Activated T-cell treated with anti-CD3 and anti-CD28 coated beads, Interleukin-2, amount 50 U/mL, for 72 hours (primary cell): Measurements from ENCODE around the gene BPIFB6. TPM values are rescaled to one million over a fixed set of nuclear protein-coding genes. Genes with fewer than 3 reads are reported as not detected.

Experiments used
- ATAC-seq, 2 donors: fragments of 150-1000 bp; cut with Tn5 transposase; replicated peaks in 1 of 2; 2 replicates each; pipeline ENCODE4 v1.10.0; 2021; ENCODE audit warnings: moderate library complexity in 2 of 2, mild to moderate bottlenecking in 1 of 2
- DNase-seq, 2 donors: peaks; one replicate each; pipeline ENCODE4 v3.0.0; 2021 to 2022; ENCODE audit warnings: mixed read lengths in 1 of 2
- H3K27ac Mint-ChIP-seq: one replicate; pipeline ENCODE4 v1.8.0; 2022; ENCODE audit warnings: mild to moderate bottlenecking, moderate library complexity, mixed read lengths
- H3K27me3 Mint-ChIP-seq: one replicate; pipeline ENCODE4 v1.8.0; 2022; ENCODE audit warnings: low read depth, mixed read lengths
- H3K36me3 Mint-ChIP-seq, 2 donors: one replicate each; pipeline ENCODE4 v1.8.0; 2022; ENCODE audit warnings: mixed read lengths in 2 of 2, mild to moderate bottlenecking in 1 of 2; ENCODE audit not compliant: insufficient read depth in 2 of 2
- H3K4me1 Mint-ChIP-seq: one replicate; pipeline ENCODE4 v1.8.0; 2022; ENCODE audit warnings: low read depth, mixed read lengths
- H3K4me3 Mint-ChIP-seq, 2 donors: one replicate each; pipeline ENCODE4 v1.8.0; 2022; ENCODE audit warnings: mild to moderate bottlenecking in 2 of 2, mixed read lengths in 2 of 2, moderate library complexity in 2 of 2
- H3K9me3 Mint-ChIP-seq, 2 donors: one replicate each; pipeline ENCODE4 v1.8.0; 2022; ENCODE audit warnings: mixed read lengths in 2 of 2
- total RNA-seq, 2 donors: library from RNA; stranded (reverse); gene quantifications; one replicate each; pipeline ENCODE4 v1.2.3, GENCODE V29; 2022

The BPIFB6 gene
- total RNA-seq, 2 donors from 2014 or later = not detected

- H3K27me3 Mint-ChIP-seq = no peaks in the 10 kb centered on the region
- H3K36me3 Mint-ChIP-seq = no peaks in the 10 kb centered on the region
- no peak for ATAC-seq
- H3K9me3 Mint-ChIP-seq = no peaks in the 10 kb centered on the region
- no peak overlapping the region for H3K27ac Mint-ChIP-seq
- no peak for DNase-seq
- no peak overlapping the region for H3K4me3 Mint-ChIP-seq
- H3K4me1 Mint-ChIP-seq = peaks cover 3% of the 10 kb centered on the region
Measured at GRCh38 chr20:33016581-33017109, 14.8 kb upstream of the BPIFB6 start.

GRCh38 chr20:33017542-33017941 is 13.9 kb upstream of the BPIFB6 start:
- no peak overlapping the region for H3K27ac Mint-ChIP-seq
- peaks cover 3% of the 10 kb centered on the region for H3K4me1 Mint-ChIP-seq
- no peak overlapping the region for H3K4me3 Mint-ChIP-seq
- ATAC-seq = no peak
- DNase-seq = no peak
- H3K36me3 Mint-ChIP-seq = no peaks in the 10 kb centered on the region
- no peaks in the 10 kb centered on the region for H3K9me3 Mint-ChIP-seq
- no peaks in the 10 kb centered on the region for H3K27me3 Mint-ChIP-seq

GRCh38 chr20:33018169-33018931 is 13.1 kb upstream of the BPIFB6 start:
- Mint-ChIP-seq H3K4me3 (no peak overlapping the region), H3K27me3 (no peaks in the 10 kb centered on the region), H3K4me1 (peaks cover 3% of the 10 kb centered on the region), H3K36me3 (no peaks in the 10 kb centered on the region), H3K9me3 (no peaks in the 10 kb centered on the region), H3K27ac (no peak overlapping the region)
- no peak for DNase-seq
- ATAC-seq = no peak

- Mint-ChIP-seq H3K9me3 (no peaks in the 10 kb centered on the region), H3K4me3 (no peak overlapping the region), H3K27ac (no peak overlapping the region), H3K4me1 (peaks cover 1% of the 10 kb centered on the region), H3K27me3 (no peaks in the 10 kb centered on the region), H3K36me3 (no peaks in the 10 kb centered on the region)
- ATAC-seq = no peak
- DNase-seq = no peak
Measured at GRCh38 chr20:33019465-33020277, 11.8 kb upstream of the BPIFB6 start.

- DNase-seq = no peak
- no peak overlapping the region for H3K4me3 Mint-ChIP-seq
- H3K4me1 Mint-ChIP-seq = no peaks in the 10 kb centered on the region
- no peak overlapping the region for H3K27ac Mint-ChIP-seq
- no peaks in the 10 kb centered on the region for H3K9me3 Mint-ChIP-seq
- no peaks in the 10 kb centered on the region for H3K36me3 Mint-ChIP-seq
- no peaks in the 10 kb centered on the region for H3K27me3 Mint-ChIP-seq
- no peak for ATAC-seq
Measured at GRCh38 chr20:33020278-33021161, 10.9 kb upstream of the BPIFB6 start.

GRCh38 chr20:33021879-33022278 is 9.6 kb upstream of the BPIFB6 start:
- H3K36me3 Mint-ChIP-seq = no peaks in the 10 kb centered on the region
- H3K27me3 Mint-ChIP-seq = no peaks in the 10 kb centered on the region
- H3K9me3 Mint-ChIP-seq = no peaks in the 10 kb centered on the region
- H3K4me3 Mint-ChIP-seq = no peak overlapping the region
- H3K4me1 Mint-ChIP-seq = no peaks in the 10 kb centered on the region
- no peak for DNase-seq
- no peak overlapping the region for H3K27ac Mint-ChIP-seq
- no peak for ATAC-seq

- Mint-ChIP-seq H3K9me3 (no peaks in the 10 kb centered on the region), H3K27ac (no peak overlapping the region), H3K4me1 (no peaks in the 10 kb centered on the region), H3K27me3 (no peaks in the 10 kb centered on the region), H3K36me3 (no peaks in the 10 kb centered on the region), H3K4me3 (no peak overlapping the region)
- DNase-seq = no peak
- no peak for ATAC-seq
Measured at GRCh38 chr20:33022289-33022688, 9.2 kb upstream of the BPIFB6 start.

- no peaks in the 10 kb centered on the region for H3K27me3 Mint-ChIP-seq
- H3K36me3 Mint-ChIP-seq = no peaks in the 10 kb centered on the region
- ATAC-seq (no peak), DNase-seq (no peak)
- H3K27ac Mint-ChIP-seq = no peak overlapping the region
- no peaks in the 10 kb centered on the region for H3K9me3 Mint-ChIP-seq
- no peak overlapping the region for H3K4me3 Mint-ChIP-seq
- H3K4me1 Mint-ChIP-seq = no peaks in the 10 kb centered on the region
Measured at GRCh38 chr20:33022694-33023438, 8.6 kb upstream of the BPIFB6 start.

GRCh38 chr20:33023439-33024242 is 7.8 kb upstream of the BPIFB6 start:
- Mint-ChIP-seq H3K27ac (no peak overlapping the region), H3K4me3 (no peak overlapping the region), H3K9me3 (no peaks in the 10 kb centered on the region), H3K27me3 (no peaks in the 10 kb centered on the region), H3K4me1 (no peaks in the 10 kb centered on the region), H3K36me3 (no peaks in the 10 kb centered on the region)
- ATAC-seq = no peak
- no peak for DNase-seq

GRCh38 chr20:33024243-33024560 is 7.2 kb upstream of the BPIFB6 start:
- no peak for DNase-seq
- Mint-ChIP-seq H3K4me3 (no peak overlapping the region), H3K9me3 (no peaks in the 10 kb centered on the region), H3K4me1 (no peaks in the 10 kb centered on the region), H3K36me3 (no peaks in the 10 kb centered on the region), H3K27ac (no peak overlapping the region), H3K27me3 (no peaks in the 10 kb centered on the region)
- no peak for ATAC-seq

GRCh38 chr20:33024609-33025317 is 6.7 kb upstream of the BPIFB6 start:
- Mint-ChIP-seq H3K36me3 (no peaks in the 10 kb centered on the region), H3K9me3 (no peaks in the 10 kb centered on the region), H3K4me1 (no peaks in the 10 kb centered on the region), H3K27ac (no peak overlapping the region), H3K4me3 (no peak overlapping the region), H3K27me3 (no peaks in the 10 kb centered on the region)
- ATAC-seq (no peak), DNase-seq (no peak)
